DND-41 (cell line): Measurements from ENCODE around the gene MFAP4.

Experiments
- EZH2 ChIP-seq: IDR thresholded peaks from 3 replicates; pipeline ENCODE4 v1.6.1; 2012; ENCODE audit warnings: borderline replicate concordance, low read depth, mild to moderate bottlenecking, moderate library complexity, low read length, inconsistent platforms; ENCODE audit not compliant: severe bottlenecking
- TF ChIP-seq, protein P1 (sequence below): IDR thresholded peaks from 2 replicates; pipeline ENCODE4 v1.5.1; 2012; ENCODE audit warnings: borderline replicate concordance, low read length, moderate library complexity, mild to moderate bottlenecking; ENCODE audit not compliant: poor library complexity, severe bottlenecking; ENCODE audit errors: extremely low read depth

DNA sequence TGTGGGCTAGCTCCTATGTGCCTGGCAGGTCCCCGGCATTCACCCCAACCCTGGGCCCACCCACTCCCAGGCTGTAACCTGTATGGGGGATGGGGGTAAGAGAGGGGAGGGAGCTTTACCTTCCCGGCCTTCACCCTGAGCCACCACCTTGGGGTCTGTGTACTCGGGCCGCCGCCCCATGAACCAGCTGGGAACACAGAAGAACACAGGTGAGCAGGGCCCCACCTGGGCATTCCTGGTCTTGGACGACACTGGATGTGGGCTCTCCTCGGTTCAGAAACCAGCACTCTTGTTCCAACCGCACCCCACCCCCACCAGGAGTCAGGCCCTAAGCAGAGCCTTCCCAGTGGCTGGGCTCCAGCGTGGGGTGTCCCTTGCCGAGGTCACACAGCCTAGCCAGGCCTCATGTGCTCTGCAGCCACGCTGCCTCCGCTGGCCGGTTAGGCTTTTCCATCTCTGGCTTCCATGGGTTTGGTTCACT, 43.3 kb downstream of the MFAP4 start:
- TF ChIP-seq EZH2: no peak
- TF ChIP-seq, protein P1, sequence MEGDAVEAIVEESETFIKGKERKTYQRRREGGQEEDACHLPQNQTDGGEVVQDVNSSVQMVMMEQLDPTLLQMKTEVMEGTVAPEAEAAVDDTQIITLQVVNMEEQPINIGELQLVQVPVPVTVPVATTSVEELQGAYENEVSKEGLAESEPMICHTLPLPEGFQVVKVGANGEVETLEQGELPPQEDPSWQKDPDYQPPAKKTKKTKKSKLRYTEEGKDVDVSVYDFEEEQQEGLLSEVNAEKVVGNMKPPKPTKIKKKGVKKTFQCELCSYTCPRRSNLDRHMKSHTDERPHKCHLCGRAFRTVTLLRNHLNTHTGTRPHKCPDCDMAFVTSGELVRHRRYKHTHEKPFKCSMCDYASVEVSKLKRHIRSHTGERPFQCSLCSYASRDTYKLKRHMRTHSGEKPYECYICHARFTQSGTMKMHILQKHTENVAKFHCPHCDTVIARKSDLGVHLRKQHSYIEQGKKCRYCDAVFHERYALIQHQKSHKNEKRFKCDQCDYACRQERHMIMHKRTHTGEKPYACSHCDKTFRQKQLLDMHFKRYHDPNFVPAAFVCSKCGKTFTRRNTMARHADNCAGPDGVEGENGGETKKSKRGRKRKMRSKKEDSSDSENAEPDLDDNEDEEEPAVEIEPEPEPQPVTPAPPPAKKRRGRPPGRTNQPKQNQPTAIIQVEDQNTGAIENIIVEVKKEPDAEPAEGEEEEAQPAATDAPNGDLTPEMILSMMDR: no peak
